ENCODE data around the gene MOGAT3.

Gene MOGAT3

GRCh38 chr7:101172005-101172853 is 28.6 kb downstream of the MOGAT3 start:
- DNase-seq (ENCODE audit: low read depth), result no peak

GRCh38 chr7:101171442-101171837 is 29.4 kb downstream of the MOGAT3 start:
- no peak for DNase-seq (ENCODE audit: low read depth)

- no peak for DNase-seq (ENCODE audit: low read depth)
These were observed 30.0 kb downstream of the MOGAT3 start for GRCh38 chr7:101170617-101171441.

GRCh38 chr7:101169838-101170551 is 30.8 kb downstream of the MOGAT3 start:
- DNase-seq (ENCODE audit: low read depth), result peak; percentile 57

- no peak for DNase-seq (ENCODE audit: low read depth)
These were observed 31.6 kb downstream of the MOGAT3 start for GRCh38 chr7:101169110-101169837.

GRCh38 chr7:101168412-101169049 is 32.3 kb downstream of the MOGAT3 start:
- DNase-seq (ENCODE audit: low read depth), result no peak

- DNase-seq (ENCODE audit: low read depth), result no peak
These were observed 33.0 kb downstream of the MOGAT3 start for GRCh38 chr7:101167645-101168411.

GRCh38 chr7:101166909-101167644 is 33.8 kb downstream of the MOGAT3 start:
- DNase-seq (ENCODE audit: low read depth), result peak; percentile 44

- DNase-seq (ENCODE audit: low read depth), result no peak
These were observed 34.3 kb downstream of the MOGAT3 start for GRCh38 chr7:101166648-101166908.

- no peak for DNase-seq (ENCODE audit: low read depth)
These were observed 34.7 kb downstream of the MOGAT3 start for GRCh38 chr7:101165958-101166647.

- peak; percentile 82 for DNase-seq (ENCODE audit: low read depth)
These were observed 35.5 kb downstream of the MOGAT3 start, which contains the start of gene VGF for GRCh38 chr7:101165075-101165957. Gene VGF, minus strand, starts transcription at chr7:101165569. Its CDS starts 726 bp downstream, at chr7:101164843.

GRCh38 chr7:101164071-101164840 is 36.6 kb downstream of the MOGAT3 start:
- DNase-seq (ENCODE audit: low read depth), result peak; percentile 52

GRCh38 chr7:101163279-101164070 is 37.4 kb downstream of the MOGAT3 start:
- DNase-seq (ENCODE audit: low read depth), result no peak

- peak; percentile 40 for DNase-seq (ENCODE audit: low read depth)
These were observed 38.1 kb downstream of the MOGAT3 start for GRCh38 chr7:101162551-101163278.

- no peak for DNase-seq (ENCODE audit: low read depth)
These were observed 39.0 kb downstream of the MOGAT3 start for GRCh38 chr7:101161692-101162471.

Measured in amniotic epithelial cell (primary cell).